GM18951 (cell line): ENCODE measurements around the gene REG4.
"Not testable (repeated sequence)": the region's sequence is repeated elsewhere in the genome, so short reads cannot be mapped to it uniquely, and the experiment has no call there.

Experiments used
- POLR2A ChIP-seq: IDR thresholded peaks from 4 replicates; pipeline ENCODE4 v1.6.1; 2011; ENCODE audit warnings: mild to moderate bottlenecking; ENCODE audit not compliant: insufficient read length, insufficient read depth; ENCODE audit errors: extremely low read depth
- in situ Hi-C: fragments of 300-500 bp; cut with MboI; formaldehyde crosslinking; loops from one replicate; pipeline ENCODE4 v1.12.0; 2022; ENCODE audit warnings: low sequenced_read_pairs, mixed read lengths, inconsistent platforms; ENCODE audit not compliant: unreplicated experiment

The REG4 gene

DNA sequence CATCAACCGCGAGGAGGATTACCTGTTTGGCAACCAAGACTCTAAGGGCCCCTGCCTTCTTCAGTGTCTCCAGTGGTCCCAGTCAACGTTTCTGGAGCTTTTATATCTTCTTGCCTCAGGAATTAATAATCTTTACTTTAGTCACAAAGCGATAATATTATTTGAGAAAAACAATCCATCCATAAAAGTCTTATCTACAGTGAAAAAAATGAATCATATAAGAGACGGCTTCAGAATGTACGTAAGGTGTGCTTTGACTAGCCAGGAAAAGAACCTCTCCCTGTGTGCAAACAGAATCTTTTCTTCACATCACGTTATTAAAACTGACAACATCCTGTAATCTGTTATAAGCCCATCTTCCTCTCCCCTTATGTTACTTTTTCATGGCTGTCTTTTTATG, at the start of gene REG4:
TSS of gene REG4 (minus strand) at position 74 of the 400 bp plus-strand sequence. CDS start 2,691 bp downstream, outside the sequence.
- in situ Hi-C loops: no loop called here
- no peak for TF ChIP-seq POLR2A

DNA sequence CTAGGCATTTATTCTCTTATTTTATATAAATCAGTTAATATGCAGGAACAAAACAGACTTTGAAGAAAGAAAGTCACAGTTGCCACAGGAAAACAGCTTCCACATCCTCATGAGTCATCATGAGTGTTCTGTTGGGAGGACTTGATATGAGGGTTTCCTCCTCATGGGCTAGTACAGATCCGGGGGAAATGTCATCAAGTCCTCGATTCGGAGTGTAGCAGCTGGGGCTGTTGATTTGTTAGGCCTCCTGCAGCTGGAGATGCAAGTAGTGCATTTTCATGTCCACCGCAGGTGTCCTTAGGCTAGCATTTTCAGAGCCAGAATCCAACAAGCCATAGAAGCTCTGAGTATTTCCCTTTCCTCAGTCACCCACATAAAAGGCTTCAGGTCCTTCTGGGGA, 48.4 kb upstream of the REG4 start:
- TF ChIP-seq POLR2A: no peak
- in situ Hi-C loops: no loop called here

DNA sequence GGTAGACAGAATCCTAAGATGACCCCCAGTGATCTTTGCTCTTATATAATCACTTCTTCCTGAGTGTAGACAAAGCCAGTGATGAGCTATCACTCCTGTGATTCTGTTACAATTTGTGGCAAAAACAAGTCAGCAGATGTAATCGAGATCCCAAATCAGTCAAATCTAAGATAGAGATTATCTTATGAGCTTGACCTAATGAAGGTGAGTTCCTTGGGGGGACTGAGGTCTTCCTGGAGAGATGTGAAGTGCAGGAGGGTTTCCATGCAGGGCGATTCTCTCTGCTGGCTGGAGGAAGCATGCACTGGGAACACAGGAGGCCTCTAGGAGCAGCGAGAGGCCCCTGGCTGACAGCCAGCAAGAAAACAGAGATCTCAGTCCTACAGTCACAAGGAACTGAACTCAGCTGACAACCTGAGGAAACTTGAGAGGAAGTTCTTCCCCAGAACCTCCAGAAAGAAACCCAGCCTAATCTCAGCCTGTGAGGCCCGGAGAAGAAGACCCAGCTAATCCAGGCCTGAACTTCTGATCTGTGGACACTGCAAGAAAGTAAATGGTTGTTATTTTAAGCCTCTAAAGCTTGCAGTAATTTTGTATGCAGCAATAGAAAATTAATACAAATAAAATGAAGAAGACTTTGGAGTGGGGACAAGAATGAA, 47.4 kb upstream of the REG4 start:
- in situ Hi-C loops: not testable (repeated sequence)

DNA sequence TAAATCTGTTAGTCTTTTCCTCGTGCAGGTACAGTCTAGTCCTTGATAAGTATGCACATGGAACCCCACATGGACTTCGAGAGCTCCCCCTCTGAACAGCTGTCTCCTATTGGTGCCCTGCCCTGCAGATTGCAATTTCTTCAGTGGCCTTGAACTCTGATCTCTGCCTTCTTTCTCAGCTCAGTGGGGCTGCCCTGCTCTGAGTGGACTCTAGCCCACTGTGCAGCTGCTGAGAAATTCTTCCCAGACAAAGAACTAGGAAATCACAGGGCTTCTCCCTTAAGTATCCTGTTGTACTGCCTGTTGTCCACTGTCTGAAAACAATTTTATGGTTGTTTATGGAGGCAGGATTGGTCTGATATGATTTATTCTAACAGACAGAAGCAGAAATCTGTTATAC, 46.9 kb upstream of the REG4 start:
- TF ChIP-seq POLR2A: no peak
- in situ Hi-C loops: no loop called here

DNA sequence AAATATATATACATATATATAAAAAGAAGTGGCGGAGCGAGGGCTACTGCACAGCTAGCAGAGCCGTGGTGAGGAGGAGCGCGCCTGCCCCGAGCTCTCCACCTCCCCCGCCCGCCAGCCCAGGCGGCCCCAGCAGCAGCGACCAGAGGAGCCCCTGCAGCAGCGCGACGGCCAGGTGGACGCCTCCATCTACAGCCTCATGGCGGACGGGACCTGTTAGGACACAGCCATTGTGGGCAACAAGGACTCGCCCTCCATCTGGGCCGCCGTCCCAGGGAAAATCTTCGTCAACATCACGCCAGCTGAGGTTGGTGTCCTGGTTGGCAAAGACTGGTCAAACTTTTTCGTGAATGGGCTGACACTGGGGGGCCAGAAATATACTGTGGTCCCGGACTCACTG, 41.9 kb upstream of the REG4 start:
- in situ Hi-C loops: no loop called here
- no peak for TF ChIP-seq POLR2A

DNA sequence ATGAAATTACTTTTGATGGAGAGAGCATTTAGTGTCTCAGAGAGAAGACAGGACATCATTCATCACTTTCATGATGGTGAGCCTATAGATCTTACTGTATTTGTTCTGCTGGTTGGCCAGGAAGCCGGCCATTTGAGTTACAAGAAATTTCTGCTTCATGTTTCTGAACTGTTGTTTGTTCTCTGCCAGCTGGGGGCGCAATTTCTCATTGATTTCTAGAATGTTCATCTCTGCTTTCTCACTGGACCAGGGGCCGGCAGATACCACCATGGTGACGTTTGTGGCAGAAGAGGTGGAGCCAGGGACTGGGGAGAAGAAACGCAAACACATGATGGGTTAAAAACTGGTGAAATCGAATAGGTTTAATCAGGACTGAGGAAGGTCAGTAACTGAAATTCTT, 32.9 kb upstream of the REG4 start:
- in situ Hi-C loops: not testable (repeated sequence)

DNA sequence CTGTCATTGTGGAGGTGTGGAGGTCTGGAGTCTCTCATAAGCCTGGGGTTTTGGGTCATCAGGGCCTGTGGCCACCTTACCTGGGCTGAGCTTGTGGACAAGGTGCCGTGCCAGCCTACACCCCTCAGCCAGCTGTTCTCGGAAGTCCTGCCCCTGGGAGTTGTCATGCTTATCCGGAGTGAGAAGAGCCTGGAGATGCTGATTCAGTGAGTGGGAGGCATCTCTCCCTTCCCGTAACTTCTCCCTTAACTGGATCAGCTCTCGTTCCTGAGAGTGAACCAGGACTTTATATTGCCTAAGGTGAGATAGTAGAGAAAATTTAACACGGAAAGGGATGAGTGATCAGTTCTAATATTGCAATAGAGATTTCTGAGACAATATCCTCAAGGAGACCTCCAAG, 30.0 kb upstream of the REG4 start:
- in situ Hi-C loops: no loop called here
- TF ChIP-seq POLR2A: no peak

- no peak for TF ChIP-seq POLR2A
- in situ Hi-C loops: no loop called here
Measured at GRCh38 chr1:119840745-119841144, 29.5 kb upstream of the REG4 start.

DNA sequence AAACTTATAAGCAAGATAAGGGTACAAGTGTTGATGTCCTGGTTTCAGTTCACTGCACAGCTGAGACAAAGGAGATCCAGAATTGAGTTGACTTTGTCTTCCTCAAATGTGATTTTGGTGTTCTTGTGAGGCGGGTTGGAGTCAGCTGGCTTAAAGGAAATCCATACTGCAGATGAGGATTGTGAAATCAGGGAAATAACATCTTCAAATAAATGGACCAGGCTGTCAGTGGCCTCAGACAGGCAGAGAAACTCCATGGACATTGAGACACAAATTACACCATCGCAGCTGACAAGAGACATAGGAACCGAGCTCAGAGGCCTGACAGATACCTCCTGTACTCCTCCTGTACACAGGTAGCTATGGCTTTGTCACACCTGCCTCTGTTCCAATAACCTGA, 27.0 kb upstream of the REG4 start:
- TF ChIP-seq POLR2A: no peak
- in situ Hi-C loops: no loop called here

DNA sequence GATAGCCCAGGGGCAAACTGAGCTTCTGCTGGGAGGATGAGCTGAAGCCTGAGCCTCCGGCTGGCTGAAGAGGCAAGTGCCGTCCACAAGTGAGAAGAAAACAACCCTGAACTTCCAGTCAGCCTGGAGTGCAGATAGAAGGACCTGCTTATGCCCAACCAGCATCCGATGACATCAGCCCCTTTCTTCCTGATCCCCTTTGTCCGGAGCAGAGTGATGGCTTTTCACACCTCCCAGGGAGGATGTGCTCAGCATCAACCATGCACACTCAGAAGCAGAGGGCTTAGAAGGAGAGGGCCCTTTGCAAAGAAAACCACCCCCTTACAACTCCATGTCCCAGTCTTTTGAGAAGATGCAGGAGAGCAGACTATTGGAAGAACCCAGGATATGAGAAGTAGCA, 23.7 kb upstream of the REG4 start:
- TF ChIP-seq POLR2A: no peak
- in situ Hi-C loops: no loop called here

GRCh38 chr1:119831027-119831426, 19.8 kb upstream of the REG4 start:
- no peak for TF ChIP-seq POLR2A
- in situ Hi-C loops: no loop called here

DNA sequence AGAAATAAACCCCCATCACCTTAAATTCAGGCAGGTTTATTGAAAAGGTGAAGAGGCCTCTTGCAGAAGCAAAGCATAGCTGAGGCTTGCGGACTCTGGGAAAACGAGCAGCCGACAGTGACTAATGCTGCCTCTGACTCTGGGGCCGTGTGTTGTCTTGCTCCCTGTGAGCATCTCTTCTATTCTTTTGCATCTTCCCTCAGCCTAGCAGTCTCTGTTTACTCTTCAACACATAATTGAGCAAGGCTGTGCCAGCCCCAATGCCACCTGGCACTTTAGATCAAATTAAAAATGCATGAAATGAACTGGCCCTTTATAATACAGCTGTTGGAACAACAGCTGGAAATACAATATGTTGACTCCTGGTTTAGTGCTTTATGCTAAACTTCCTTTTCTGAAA, 18.4 kb upstream of the REG4 start:
- in situ Hi-C loops: no loop called here
- no peak for TF ChIP-seq POLR2A

DNA sequence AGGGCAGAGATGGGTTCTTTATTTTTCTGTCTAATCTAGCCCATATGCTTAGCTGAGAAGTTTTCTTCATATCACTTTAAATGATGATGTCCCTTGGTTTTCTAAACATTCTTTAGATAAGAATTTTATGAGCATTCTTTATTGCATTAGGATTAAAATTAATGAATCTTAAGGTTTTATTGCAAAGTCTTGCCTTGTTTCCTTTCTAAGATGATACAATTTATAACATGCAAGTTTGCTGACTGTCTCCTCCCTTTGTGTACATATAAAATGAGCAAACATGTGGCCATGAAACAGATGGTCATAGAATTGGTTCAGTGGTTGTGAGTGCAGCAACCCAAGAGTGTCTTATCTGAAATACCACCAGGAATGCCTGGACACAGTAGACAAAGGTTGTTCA, 17.7 kb upstream of the REG4 start:
- in situ Hi-C loops: not testable (repeated sequence)

DNA sequence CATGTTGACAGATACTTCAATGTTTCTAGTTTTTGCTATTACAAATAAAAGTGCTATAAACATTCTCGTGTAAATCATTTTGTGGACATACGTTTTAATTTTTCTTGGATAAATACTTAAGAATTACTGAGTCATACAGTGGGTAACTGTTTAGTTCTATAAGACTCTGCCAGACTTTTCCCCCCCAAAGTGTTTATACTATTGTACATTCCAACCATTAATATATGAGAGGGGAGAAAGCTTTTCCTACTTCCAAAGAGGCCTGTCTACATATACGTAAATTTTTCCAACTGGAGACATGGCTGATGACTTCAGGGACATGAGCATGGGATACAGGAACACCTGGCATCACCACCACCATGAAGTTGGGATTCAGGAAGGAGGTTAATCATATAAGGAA, 17.0 kb upstream of the REG4 start:
- no peak for TF ChIP-seq POLR2A
- in situ Hi-C loops: no loop called here

GRCh38 chr1:119827010-119827409, 15.8 kb upstream of the REG4 start:
- TF ChIP-seq POLR2A: no peak
- in situ Hi-C loops: no loop called here
